ENCODE data around the gene P2RY2.

GRCh38 chr11:73197348-73197747, 20.7 kb upstream of the P2RY2 start:
- TF ChIP-seq POLR2A (IDR thresholded peaks at IDR 0.05; ENCODE audit: low read length) (no peak), GATA1 (IDR thresholded peaks at IDR 0.05; ENCODE audit: low read depth, low read length) (no peak)

Data from erythroblast (primary cell).